Neural progenitor cell (in vitro differentiated cells): ENCODE data around the gene SSUH2.

Experiments
- EZH2 ChIP-seq: fragments of 200-600 bp; sonication (generic); IDR thresholded peaks from 2 replicates; pipeline ENCODE4 v1.6.1; 2017; ENCODE audit warnings: antibody characterized with exemption, mild to moderate bottlenecking, moderate library complexity
- EZH2phosphoT487 ChIP-seq: fragments of 200-600 bp; sonication (generic); IDR thresholded peaks from 2 replicates; pipeline ENCODE4 v1.6.1; 2017; ENCODE audit warnings: antibody characterized with exemption
- TF ChIP-seq, protein P1 (sequence below): fragments of 200-600 bp; sonication (generic); IDR thresholded peaks from 2 replicates; pipeline ENCODE4 v1.5.1; 2017; ENCODE audit warnings: antibody characterized with exemption, mild to moderate bottlenecking

DNA sequence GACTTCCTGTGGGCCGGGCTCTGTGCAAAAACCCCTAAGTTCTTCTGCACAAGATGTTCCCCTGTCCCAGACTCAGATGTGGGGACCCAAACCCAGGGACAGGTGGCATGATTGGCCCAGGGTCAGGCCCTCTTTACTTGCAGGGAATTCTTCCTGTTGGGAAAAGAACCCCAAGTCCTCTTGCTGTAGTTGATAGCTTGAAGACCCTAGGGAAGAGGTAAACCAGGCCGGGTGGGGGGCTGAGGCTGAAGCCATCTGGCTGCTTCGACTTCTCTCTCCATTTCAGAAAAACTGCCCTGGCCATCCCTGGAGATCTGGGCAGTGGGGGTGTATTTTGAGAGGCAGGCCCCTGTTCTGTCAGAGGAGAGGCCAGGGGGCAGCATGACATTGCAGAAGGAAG lies 23.5 kb downstream of the SSUH2 start:
- TF ChIP-seq, protein P1, sequence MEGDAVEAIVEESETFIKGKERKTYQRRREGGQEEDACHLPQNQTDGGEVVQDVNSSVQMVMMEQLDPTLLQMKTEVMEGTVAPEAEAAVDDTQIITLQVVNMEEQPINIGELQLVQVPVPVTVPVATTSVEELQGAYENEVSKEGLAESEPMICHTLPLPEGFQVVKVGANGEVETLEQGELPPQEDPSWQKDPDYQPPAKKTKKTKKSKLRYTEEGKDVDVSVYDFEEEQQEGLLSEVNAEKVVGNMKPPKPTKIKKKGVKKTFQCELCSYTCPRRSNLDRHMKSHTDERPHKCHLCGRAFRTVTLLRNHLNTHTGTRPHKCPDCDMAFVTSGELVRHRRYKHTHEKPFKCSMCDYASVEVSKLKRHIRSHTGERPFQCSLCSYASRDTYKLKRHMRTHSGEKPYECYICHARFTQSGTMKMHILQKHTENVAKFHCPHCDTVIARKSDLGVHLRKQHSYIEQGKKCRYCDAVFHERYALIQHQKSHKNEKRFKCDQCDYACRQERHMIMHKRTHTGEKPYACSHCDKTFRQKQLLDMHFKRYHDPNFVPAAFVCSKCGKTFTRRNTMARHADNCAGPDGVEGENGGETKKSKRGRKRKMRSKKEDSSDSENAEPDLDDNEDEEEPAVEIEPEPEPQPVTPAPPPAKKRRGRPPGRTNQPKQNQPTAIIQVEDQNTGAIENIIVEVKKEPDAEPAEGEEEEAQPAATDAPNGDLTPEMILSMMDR = no peak
- no peak for TF ChIP-seq EZH2phosphoT487
- no peak for TF ChIP-seq EZH2
